Adipocyte (in vitro differentiated cells): ENCODE results near the gene ADAMTS2.
A peak's percentile ranks its signal among the peaks of the same experiment; 100 is the strongest.

Experiments
- DNase-seq: peaks from one replicate; pipeline ENCODE4 v3.0.0-alpha.2; 2015; ENCODE audit warnings: low read depth
- H3K27me3 ChIP-seq: replicated peaks from 2 replicates; pipeline ENCODE4 v1.7.0; 2013; ENCODE audit warnings: mild to moderate bottlenecking, low read length, moderate library complexity; ENCODE audit not compliant: control insufficient read depth, insufficient read depth
- H3K36me3 ChIP-seq: 2 replicates; pipeline ENCODE4 v1.7.0; 2013; ENCODE audit warnings: low read length, mild to moderate bottlenecking, moderate library complexity; ENCODE audit not compliant: control insufficient read depth, insufficient read depth, severe bottlenecking
- H3K4me1 ChIP-seq: 2 replicates; pipeline ENCODE4 v1.7.0; 2013; ENCODE audit warnings: mild to moderate bottlenecking, low read length, moderate library complexity; ENCODE audit not compliant: control insufficient read depth, insufficient read depth
- H3K4me3 ChIP-seq: 2 replicates; pipeline ENCODE4 v1.7.0; 2013; ENCODE audit warnings: mild to moderate bottlenecking, low read length, moderate library complexity
- H3K9ac ChIP-seq: 2 replicates; pipeline ENCODE4 v1.7.0; 2013; ENCODE audit warnings: mild to moderate bottlenecking, low read length, moderate library complexity
- H3K9me3 ChIP-seq: 2 replicates; pipeline ENCODE4 v1.7.0; 2013; ENCODE audit warnings: mild to moderate bottlenecking, low read length, moderate library complexity; ENCODE audit not compliant: control insufficient read depth

ADAMTS2 gene

GRCh38 chr5:179377421-179378115, 32.3 kb upstream of the ADAMTS2 start:
- Histone ChIP-seq H3K4me3 (peak overlapping the region; percentile 43), H3K36me3 (no peaks in the 10 kb centered on the region), H3K4me1 (peaks cover 36% of the 10 kb centered on the region), H3K9me3 (peaks cover 2% of the 10 kb centered on the region), H3K9ac (peak overlapping the region; percentile 64), H3K27me3 (no peaks in the 10 kb centered on the region)
- no peak for DNase-seq

GRCh38 chr5:179376701-179377420, 31.6 kb upstream of the ADAMTS2 start:
- Histone ChIP-seq H3K4me3 (peak overlapping the region; percentile 43), H3K9ac (peak overlapping the region; percentile 64), H3K9me3 (peaks cover 2% of the 10 kb centered on the region), H3K27me3 (no peaks in the 10 kb centered on the region), H3K4me1 (peaks cover 34% of the 10 kb centered on the region), H3K36me3 (no peaks in the 10 kb centered on the region)
- no peak for DNase-seq

GRCh38 chr5:179375831-179376365, 30.6 kb upstream of the ADAMTS2 start:
- Histone ChIP-seq H3K9ac (no peak overlapping the region), H3K27me3 (no peaks in the 10 kb centered on the region), H3K9me3 (peaks cover 2% of the 10 kb centered on the region), H3K4me1 (peaks cover 42% of the 10 kb centered on the region), H3K36me3 (no peaks in the 10 kb centered on the region), H3K4me3 (no peak overlapping the region)
- DNase-seq, result no peak

GRCh38 chr5:179375236-179375685, 30.0 kb upstream of the ADAMTS2 start:
- Histone ChIP-seq H3K4me1 (peaks cover 42% of the 10 kb centered on the region), H3K9ac (no peak overlapping the region), H3K4me3 (no peak overlapping the region), H3K36me3 (no peaks in the 10 kb centered on the region), H3K27me3 (no peaks in the 10 kb centered on the region), H3K9me3 (peaks cover 2% of the 10 kb centered on the region)
- no peak for DNase-seq

GRCh38 chr5:179374506-179375235, 29.4 kb upstream of the ADAMTS2 start:
- H3K36me3 ChIP-seq, result no peaks in the 10 kb centered on the region
- peaks cover 2% of the 10 kb centered on the region for H3K9me3 ChIP-seq
- DNase-seq, result no peak
- H3K27me3 ChIP-seq, result no peaks in the 10 kb centered on the region
- H3K4me3 ChIP-seq, result no peak overlapping the region
- H3K9ac ChIP-seq, result no peak overlapping the region
- H3K4me1 ChIP-seq, result peaks cover 39% of the 10 kb centered on the region

GRCh38 chr5:179373961-179374505, 28.8 kb upstream of the ADAMTS2 start:
- H3K9ac ChIP-seq, result no peak overlapping the region
- H3K36me3 ChIP-seq, result no peaks in the 10 kb centered on the region
- peaks cover 33% of the 10 kb centered on the region for H3K4me1 ChIP-seq
- DNase-seq, result no peak
- H3K9me3 ChIP-seq, result peaks cover 2% of the 10 kb centered on the region
- no peaks in the 10 kb centered on the region for H3K27me3 ChIP-seq
- no peak overlapping the region for H3K4me3 ChIP-seq

GRCh38 chr5:179373101-179373934, 28.1 kb upstream of the ADAMTS2 start:
- Histone ChIP-seq H3K36me3 (no peaks in the 10 kb centered on the region), H3K27me3 (no peaks in the 10 kb centered on the region), H3K9me3 (peaks cover 2% of the 10 kb centered on the region), H3K4me3 (no peak overlapping the region), H3K9ac (no peak overlapping the region), H3K4me1 (peaks cover 26% of the 10 kb centered on the region)
- no peak for DNase-seq

- no peaks in the 10 kb centered on the region for H3K36me3 ChIP-seq
- no peak overlapping the region for H3K9ac ChIP-seq
- H3K4me1 ChIP-seq, result peaks cover 12% of the 10 kb centered on the region
- H3K27me3 ChIP-seq, result no peaks in the 10 kb centered on the region
- no peak for DNase-seq
- H3K9me3 ChIP-seq, result peaks cover 2% of the 10 kb centered on the region
- H3K4me3 ChIP-seq, result no peak overlapping the region
Observed at GRCh38 chr5:179371681-179372680, 26.7 kb upstream of the ADAMTS2 start.

GRCh38 chr5:179371121-179371510, 25.9 kb upstream of the ADAMTS2 start:
- Histone ChIP-seq H3K9me3 (peaks cover 2% of the 10 kb centered on the region), H3K36me3 (no peaks in the 10 kb centered on the region), H3K9ac (no peak overlapping the region), H3K4me3 (no peak overlapping the region), H3K4me1 (peaks cover 10% of the 10 kb centered on the region), H3K27me3 (peaks cover 7% of the 10 kb centered on the region)
- DNase-seq, result no peak
